Kidney (tissue), 14 donors: ENCODE measurements around the gene SLC39A11. TPM values are rescaled to one million over a fixed set of nuclear protein-coding genes. Genes with fewer than 3 reads are reported as not detected.

ENCODE experiments used
- DNase-seq, 5 donors: peaks; one replicate each; pipeline ENCODE4 v3.0.0-alpha.2; 2013 to 2020
- FAIRE-seq: peaks from 2 replicates; lab custom pipeline; 2012; peaks lifted over from hg19 to GRCh38; lab: Jason Lieb, UNC
- H3K27ac ChIP-seq, 2 donors: one replicate each; pipeline ENCODE4 v1.7.0; 2013; ENCODE audit warnings: low read depth in 2 of 2, low read length in 2 of 2, inconsistent platforms in 1 of 2
- H3K27me3 ChIP-seq: one replicate; pipeline ENCODE4 v1.7.1; 2013; ENCODE audit warnings: low read length, inconsistent platforms; ENCODE audit not compliant: control insufficient read depth, insufficient read depth
- H3K36me3 ChIP-seq, 3 donors: one replicate each; pipeline versions ENCODE4 v1.7.0 to v1.7.1; 2013; ENCODE audit warnings: low read length in 3 of 3, control low read depth in 1 of 3, inconsistent platforms in 1 of 3; ENCODE audit not compliant: insufficient read depth in 3 of 3, control insufficient read depth in 2 of 3
- H3K4me1 ChIP-seq, 3 donors: one replicate each; pipeline versions ENCODE4 v1.7.0 to v1.7.1; 2013; ENCODE audit warnings: low read length in 3 of 3, inconsistent platforms in 1 of 3, low read depth in 1 of 3; ENCODE audit not compliant: control insufficient read depth in 2 of 3, insufficient read depth in 2 of 3
- H3K4me3 ChIP-seq, 3 donors: one replicate each; pipeline versions ENCODE4 v1.7.0 to v1.8.1; 2013; ENCODE audit warnings: low read length in 3 of 3, control low read depth in 1 of 3, inconsistent platforms in 1 of 3
- H3K9ac ChIP-seq, 3 donors: one replicate each; pipeline versions ENCODE4 v1.7.0 to v1.7.1; 2013; ENCODE audit warnings: low read length in 3 of 3, control low read depth in 1 of 3, inconsistent platforms in 1 of 3
- H3K9me3 ChIP-seq, 3 donors: one replicate each; pipeline versions ENCODE4 v1.7.0 to v1.7.1; 2013; ENCODE audit warnings: low read length in 3 of 3, control low read depth in 1 of 3, inconsistent platforms in 1 of 3; ENCODE audit not compliant: control insufficient read depth in 2 of 3, insufficient read depth in 1 of 3
- intact Hi-C: fragments of 100-400 bp; cut with DNase I; formaldehyde crosslinking; loops from one replicate; pipeline ENCODE4 v1.11.1; 2022
- polyA plus RNA-seq: library from polyadenylated mRNA; stranded (reverse); fragments of 350-450 nt; fragmentation: Illumina TruSeq; extraction: RNeasy Lipid Tissue Mini Kit (QIAGEN cat#74804); gene quantifications from one replicate; pipeline ENCODE4 v1.2.3, GENCODE V29; 2014; ENCODE audit warnings: low read depth, low replicate concordance; ENCODE audit not compliant: insufficient read depth
- total RNA-seq: library from RNA; stranded (reverse); fragmentation: NEBNext Ultra II Directional; extraction: Animal tissue kit (Norgen Biotek cat#: 25700); gene quantifications from one replicate; pipeline ENCODE4 v1.2.1, GENCODE V29; 2021
- TF ChIP-seq, protein P1 (sequence below): IDR thresholded peaks from 3 replicates; pipeline ENCODE4 v1.5.1; 2012; ENCODE audit warnings: mild to moderate bottlenecking, moderate library complexity, borderline replicate concordance; ENCODE audit not compliant: insufficient read depth; ENCODE audit errors: extremely low read depth
- donor health status: control.
- donor health status: control.
- donor health status: control.
- donor health status: control.
- donor health status: control.
- donor health status: DM: yes; HTN: yes; CAD: no.
- donor health status: Normal renal cell carcinoma (clear cell type).

Gene SLC39A11
- total and polyA plus RNA-seq, 2 donors from 2014 or later = 19.7 to 37.2 TPM

DNA sequence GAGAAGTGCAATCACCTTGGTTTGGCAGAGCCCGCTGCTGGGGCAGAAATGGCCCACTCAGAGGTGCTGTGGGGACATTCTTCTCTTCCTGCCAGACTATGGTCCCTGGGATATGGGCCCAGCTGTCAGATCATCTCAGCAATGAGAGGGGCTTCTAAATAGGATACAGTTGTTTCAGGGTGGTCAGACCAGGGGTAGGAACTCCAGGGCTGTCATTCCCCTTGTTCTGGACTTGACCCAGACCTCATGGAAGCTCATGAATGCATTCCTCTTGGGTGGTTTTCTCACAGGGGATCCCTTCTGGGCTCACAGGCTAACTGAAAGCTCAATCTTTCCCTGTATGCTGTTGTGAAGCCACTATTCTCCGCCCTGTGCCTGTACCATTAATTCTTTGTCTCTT is 347.2 kb downstream of the SLC39A11 start:
- Histone ChIP-seq H3K9ac (no peak overlapping the region), H3K4me1 (no peaks in the 10 kb centered on the region), H3K9me3 (no peaks in the 10 kb centered on the region), H3K36me3 (no peaks in the 10 kb centered on the region), H3K27me3 (no peaks in the 10 kb centered on the region), H3K27ac (no peak overlapping the region), H3K4me3 (no peak overlapping the region)
- intact Hi-C loops = no loop called here
- FAIRE-seq = no peak
- TF ChIP-seq, protein P1, sequence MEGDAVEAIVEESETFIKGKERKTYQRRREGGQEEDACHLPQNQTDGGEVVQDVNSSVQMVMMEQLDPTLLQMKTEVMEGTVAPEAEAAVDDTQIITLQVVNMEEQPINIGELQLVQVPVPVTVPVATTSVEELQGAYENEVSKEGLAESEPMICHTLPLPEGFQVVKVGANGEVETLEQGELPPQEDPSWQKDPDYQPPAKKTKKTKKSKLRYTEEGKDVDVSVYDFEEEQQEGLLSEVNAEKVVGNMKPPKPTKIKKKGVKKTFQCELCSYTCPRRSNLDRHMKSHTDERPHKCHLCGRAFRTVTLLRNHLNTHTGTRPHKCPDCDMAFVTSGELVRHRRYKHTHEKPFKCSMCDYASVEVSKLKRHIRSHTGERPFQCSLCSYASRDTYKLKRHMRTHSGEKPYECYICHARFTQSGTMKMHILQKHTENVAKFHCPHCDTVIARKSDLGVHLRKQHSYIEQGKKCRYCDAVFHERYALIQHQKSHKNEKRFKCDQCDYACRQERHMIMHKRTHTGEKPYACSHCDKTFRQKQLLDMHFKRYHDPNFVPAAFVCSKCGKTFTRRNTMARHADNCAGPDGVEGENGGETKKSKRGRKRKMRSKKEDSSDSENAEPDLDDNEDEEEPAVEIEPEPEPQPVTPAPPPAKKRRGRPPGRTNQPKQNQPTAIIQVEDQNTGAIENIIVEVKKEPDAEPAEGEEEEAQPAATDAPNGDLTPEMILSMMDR = no peak
- no peak for DNase-seq

DNA sequence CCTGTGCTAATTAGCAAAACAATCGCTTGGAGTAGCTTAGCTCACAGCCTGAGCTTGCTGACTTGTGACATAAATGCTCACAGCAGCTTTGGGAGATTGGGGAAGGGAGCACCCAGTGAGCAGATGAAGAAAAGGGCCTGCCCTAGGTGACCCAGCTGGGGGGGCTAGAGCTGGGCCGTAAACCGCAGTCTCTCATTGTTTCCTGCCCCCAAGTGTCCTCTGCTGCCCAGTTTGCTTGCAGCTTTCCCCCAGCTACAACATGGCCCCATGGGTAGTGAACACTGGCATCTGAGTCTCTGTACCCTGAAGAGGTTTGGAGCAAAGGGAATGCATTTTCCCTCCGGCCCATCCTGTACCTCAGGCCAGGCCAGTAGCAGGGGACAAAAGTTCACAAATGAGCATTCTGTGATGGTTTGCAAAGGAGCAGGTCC is 349.4 kb downstream of the SLC39A11 start:
- Histone ChIP-seq H3K27me3 (no peaks in the 10 kb centered on the region), H3K9me3 (no peaks in the 10 kb centered on the region), H3K36me3 (no peaks in the 10 kb centered on the region), H3K4me1 (no peaks in the 10 kb centered on the region), H3K4me3 (no peak overlapping the region), H3K9ac (no peak overlapping the region), H3K27ac (no peak overlapping the region)
- intact Hi-C loops = no loop called here
- TF ChIP-seq, protein P1 = no peak
- DNase-seq (no peak), FAIRE-seq (no peak)

DNA sequence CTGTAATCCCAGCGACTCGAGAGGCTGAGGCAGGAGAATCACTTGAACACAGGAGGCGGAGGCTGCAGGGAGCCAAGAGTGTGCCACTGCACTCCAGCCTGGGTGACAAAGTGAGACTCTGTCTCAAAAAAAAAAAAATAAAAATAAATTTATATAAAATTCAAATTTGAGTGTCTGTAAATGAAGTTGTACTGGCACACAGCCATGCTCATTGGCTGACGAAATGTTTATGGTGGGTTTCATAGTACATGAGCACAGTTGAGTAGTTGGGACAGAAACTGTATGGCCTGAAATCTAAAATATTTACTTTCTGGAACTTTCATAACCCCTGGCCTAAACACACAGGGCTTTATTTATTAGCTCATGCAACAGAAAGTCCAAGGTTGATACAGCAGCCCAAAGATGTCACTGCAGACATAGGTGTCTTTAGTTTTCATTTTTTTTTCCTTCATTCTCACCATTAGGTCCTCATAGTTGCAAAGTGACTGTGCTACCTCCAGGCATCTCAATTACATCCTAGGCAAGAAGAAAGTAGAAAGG is 355.3 kb downstream of the SLC39A11 start:
- no peak for DNase-seq
- no peaks in the 10 kb centered on the region for H3K27me3 ChIP-seq
- intact Hi-C loops = no loop called here
- no peak for FAIRE-seq
- H3K4me3 ChIP-seq = no peak overlapping the region
- H3K9me3 ChIP-seq = no peaks in the 10 kb centered on the region
- no peak overlapping the region for H3K9ac ChIP-seq
- no peaks in the 10 kb centered on the region for H3K4me1 ChIP-seq
- H3K36me3 ChIP-seq = no peaks in the 10 kb centered on the region
- no peak overlapping the region for H3K27ac ChIP-seq
- TF ChIP-seq, protein P1 = no peak

DNA sequence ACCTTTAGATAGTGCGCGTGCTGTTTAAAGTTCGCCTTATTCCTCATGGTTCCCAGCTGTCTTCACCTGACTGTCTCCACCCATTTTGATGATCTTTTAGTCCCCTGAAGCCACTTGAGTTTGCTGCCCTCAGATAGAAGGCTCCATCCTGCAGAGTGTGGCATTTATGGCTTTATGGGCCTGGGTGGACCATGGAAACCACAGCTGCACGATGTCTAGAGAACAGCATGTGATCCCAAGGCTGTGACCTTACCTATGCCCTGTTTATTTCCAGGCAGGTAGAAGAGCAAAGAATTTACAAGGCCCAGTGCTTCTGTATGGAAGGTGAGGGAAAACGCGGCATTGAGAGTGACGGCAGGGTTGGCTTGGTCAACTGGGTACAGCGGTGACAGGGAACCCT is 356.9 kb downstream of the SLC39A11 start:
- no peak for FAIRE-seq
- no peak for DNase-seq
- H3K4me1 ChIP-seq = no peaks in the 10 kb centered on the region
- intact Hi-C loops = no loop called here
- H3K27me3 ChIP-seq = no peaks in the 10 kb centered on the region
- TF ChIP-seq, protein P1 = no peak
- no peak overlapping the region for H3K9ac ChIP-seq
- no peak overlapping the region for H3K27ac ChIP-seq
- no peak overlapping the region for H3K4me3 ChIP-seq
- no peaks in the 10 kb centered on the region for H3K9me3 ChIP-seq
- H3K36me3 ChIP-seq = no peaks in the 10 kb centered on the region
